ENCODE data around the gene GCSH. TPM values are rescaled to one million over a fixed set of nuclear protein-coding genes. Genes with fewer than 3 reads are reported as not detected.

Gene GCSH
- total RNA-seq, 1 donor from 2014 or later = 41.1 TPM

DNA sequence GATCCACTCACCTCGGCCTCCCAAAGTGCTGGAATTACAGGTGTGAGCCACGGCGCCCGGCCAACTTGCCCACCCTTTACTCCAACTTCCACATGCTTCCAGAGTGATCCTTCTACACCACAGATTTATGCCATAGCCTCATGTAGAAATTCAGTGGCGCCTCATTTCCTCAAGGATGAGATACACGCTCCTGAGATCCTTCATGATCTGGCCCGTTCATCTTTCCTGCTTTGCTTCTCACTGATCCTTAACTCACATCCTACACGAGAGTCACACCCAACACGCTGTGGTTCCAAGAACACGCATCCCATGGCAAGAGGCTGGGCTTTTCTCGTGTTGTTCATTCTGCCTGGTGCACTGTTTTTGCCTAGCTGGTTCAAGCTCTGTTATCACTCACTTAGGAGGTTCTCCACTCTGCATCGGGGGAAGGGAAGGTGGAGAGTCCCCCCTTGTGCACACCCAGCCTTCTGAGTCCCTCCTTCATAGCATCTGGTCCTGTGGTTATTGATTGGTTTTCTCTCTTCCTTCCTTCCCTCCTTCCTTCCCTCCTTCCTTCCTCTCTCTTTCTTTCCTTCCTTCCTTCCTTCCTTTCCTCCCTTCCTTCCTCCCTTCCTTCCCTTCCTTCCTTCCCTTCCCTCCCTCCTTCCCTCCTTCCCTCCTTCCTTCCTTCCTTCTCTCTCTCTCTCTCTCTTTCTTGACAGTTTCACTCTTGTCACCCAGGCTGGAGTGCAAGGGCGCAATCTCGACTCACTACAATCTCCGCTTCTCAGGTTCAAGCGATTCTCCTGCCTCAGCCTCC is 32.7 kb upstream of the GCSH start:
- no peaks in the 10 kb centered on the region for H4K20me1 ChIP-seq (ENCODE audit: insufficient read depth, low read length)
- no peak overlapping the region for H3K9ac ChIP-seq (ENCODE audit: low read length)
- TF ChIP-seq EZH2 (IDR thresholded peaks at IDR 0.05; ENCODE audit: insufficient read depth, low read length) = no peak
- TF ChIP-seq, protein P1, sequence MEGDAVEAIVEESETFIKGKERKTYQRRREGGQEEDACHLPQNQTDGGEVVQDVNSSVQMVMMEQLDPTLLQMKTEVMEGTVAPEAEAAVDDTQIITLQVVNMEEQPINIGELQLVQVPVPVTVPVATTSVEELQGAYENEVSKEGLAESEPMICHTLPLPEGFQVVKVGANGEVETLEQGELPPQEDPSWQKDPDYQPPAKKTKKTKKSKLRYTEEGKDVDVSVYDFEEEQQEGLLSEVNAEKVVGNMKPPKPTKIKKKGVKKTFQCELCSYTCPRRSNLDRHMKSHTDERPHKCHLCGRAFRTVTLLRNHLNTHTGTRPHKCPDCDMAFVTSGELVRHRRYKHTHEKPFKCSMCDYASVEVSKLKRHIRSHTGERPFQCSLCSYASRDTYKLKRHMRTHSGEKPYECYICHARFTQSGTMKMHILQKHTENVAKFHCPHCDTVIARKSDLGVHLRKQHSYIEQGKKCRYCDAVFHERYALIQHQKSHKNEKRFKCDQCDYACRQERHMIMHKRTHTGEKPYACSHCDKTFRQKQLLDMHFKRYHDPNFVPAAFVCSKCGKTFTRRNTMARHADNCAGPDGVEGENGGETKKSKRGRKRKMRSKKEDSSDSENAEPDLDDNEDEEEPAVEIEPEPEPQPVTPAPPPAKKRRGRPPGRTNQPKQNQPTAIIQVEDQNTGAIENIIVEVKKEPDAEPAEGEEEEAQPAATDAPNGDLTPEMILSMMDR (IDR thresholded peaks at IDR 0.05; ENCODE audit: insufficient read depth, low read depth, low read length) = no peak
- peaks cover 2% of the 10 kb centered on the region for H3K36me3 Mint-ChIP-seq (ENCODE audit: low read depth, unreplicated experiment)
- no peak overlapping the region for H3K4me3 ChIP-seq (ENCODE audit: insufficient read depth, low read depth, low read length)
- FAIRE-seq (no peak), DNase-seq (ENCODE audit: low read depth) (no peak)
- no peaks in the 10 kb centered on the region for H3K36me3 ChIP-seq (ENCODE audit: insufficient read depth, low read length)
- H3K79me2 ChIP-seq (ENCODE audit: insufficient read depth, low read length) = no peaks in the 10 kb centered on the region
- peaks cover 7% of the 10 kb centered on the region for H3K27me3 Mint-ChIP-seq (ENCODE audit: low read depth, unreplicated experiment)
- H2AFZ ChIP-seq (ENCODE audit: low read depth, low read length) = no peak overlapping the region
- no peaks in the 10 kb centered on the region for H3K27me3 ChIP-seq (ENCODE audit: insufficient read depth, low read length)
- H3K9me3 Mint-ChIP-seq (ENCODE audit: unreplicated experiment) = no peaks in the 10 kb centered on the region
- no peak overlapping the region for H3K27ac Mint-ChIP-seq (ENCODE audit: unreplicated experiment)
- no peak overlapping the region for H3K27ac ChIP-seq (ENCODE audit: low read depth, low read length)
- peaks cover 6% of the 10 kb centered on the region for H3K4me1 Mint-ChIP-seq (ENCODE audit: low read depth, unreplicated experiment)
- H3K4me3 Mint-ChIP-seq (ENCODE audit: unreplicated experiment) = no peak overlapping the region
- no peak overlapping the region for H3K4me2 ChIP-seq (ENCODE audit: low read length)
- H3K9me3 ChIP-seq (ENCODE audit: insufficient read depth, low read depth, low read length) = no peaks in the 10 kb centered on the region
- H3K4me1 ChIP-seq (ENCODE audit: insufficient read depth, low read length) = no peaks in the 10 kb centered on the region

DNA sequence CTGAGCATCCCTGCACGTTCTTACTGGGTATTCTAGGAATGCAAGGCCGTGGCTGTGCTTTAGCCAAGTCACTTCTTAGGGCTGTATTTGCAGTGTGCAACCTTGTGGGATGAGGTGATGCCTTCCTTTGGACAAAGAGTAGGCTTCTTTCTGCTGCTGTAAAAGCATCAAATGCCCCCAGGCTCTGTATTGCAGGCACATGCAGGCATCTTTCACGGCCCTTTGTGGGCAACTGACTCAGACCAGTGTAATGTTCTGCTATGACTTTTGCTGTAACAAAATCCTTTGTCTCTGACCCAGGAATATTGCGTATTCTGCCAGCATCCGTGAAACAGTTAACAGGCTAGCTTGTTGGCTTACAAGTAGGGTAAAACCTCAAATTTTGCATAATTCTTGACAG is 30.9 kb upstream of the GCSH start:
- no peaks in the 10 kb centered on the region for H3K27me3 ChIP-seq (ENCODE audit: insufficient read depth, low read length)
- no peaks in the 10 kb centered on the region for H3K79me2 ChIP-seq (ENCODE audit: insufficient read depth, low read length)
- Mint-ChIP-seq H3K4me3 (ENCODE audit: unreplicated experiment) (no peak overlapping the region), H3K9me3 (ENCODE audit: unreplicated experiment) (no peaks in the 10 kb centered on the region), H3K4me1 (ENCODE audit: low read depth, unreplicated experiment) (peaks cover 6% of the 10 kb centered on the region), H3K27me3 (ENCODE audit: low read depth, unreplicated experiment) (peaks cover 5% of the 10 kb centered on the region), H3K36me3 (ENCODE audit: low read depth, unreplicated experiment) (peaks cover 2% of the 10 kb centered on the region), H3K27ac (ENCODE audit: unreplicated experiment) (peak overlapping the region; percentile 34)
- DNase-seq (ENCODE audit: low read depth) = no peak
- no peak for FAIRE-seq
- no peak for TF ChIP-seq EZH2 (IDR thresholded peaks at IDR 0.05; ENCODE audit: insufficient read depth, low read length)
- TF ChIP-seq, protein P1 (IDR thresholded peaks at IDR 0.05; ENCODE audit: insufficient read depth, low read depth, low read length) = no peak
- no peak overlapping the region for H3K4me3 ChIP-seq (ENCODE audit: insufficient read depth, low read depth, low read length)
- no peaks in the 10 kb centered on the region for H3K9me3 ChIP-seq (ENCODE audit: insufficient read depth, low read depth, low read length)
- H2AFZ ChIP-seq (ENCODE audit: low read depth, low read length) = no peak overlapping the region
- H4K20me1 ChIP-seq (ENCODE audit: insufficient read depth, low read length) = no peaks in the 10 kb centered on the region
- H3K9ac ChIP-seq (ENCODE audit: low read length) = no peak overlapping the region
- no peak overlapping the region for H3K4me2 ChIP-seq (ENCODE audit: low read length)
- H3K36me3 ChIP-seq (ENCODE audit: insufficient read depth, low read length) = no peaks in the 10 kb centered on the region
- H3K4me1 ChIP-seq (ENCODE audit: insufficient read depth, low read length) = no peaks in the 10 kb centered on the region
- no peak overlapping the region for H3K27ac ChIP-seq (ENCODE audit: low read depth, low read length)
